Hematopoietic multipotent progenitor cell treated with erythropoietin and hydrocortisone succinate and interleukin-3 and kit ligand, for 17 days (in vitro differentiated cells): Measurements from ENCODE around the gene TMEM120B.

ENCODE experiments used
- DNase-seq: peaks from one replicate; pipeline ENCODE4 v3.0.0-alpha.2; 2015; ENCODE audit warnings: low spot score

TMEM120B gene

GRCh38 chr12:121819212-121819949 is 106.8 kb downstream of the TMEM120B start:
- no peak for DNase-seq

- no peak for DNase-seq
These were observed 107.5 kb downstream of the TMEM120B start for GRCh38 chr12:121820056-121820455.

GRCh38 chr12:121822393-121823100 is 110.0 kb downstream of the TMEM120B start:
- no peak for DNase-seq

GRCh38 chr12:121823101-121823726 is 110.7 kb downstream of the TMEM120B start:
- DNase-seq = no peak

GRCh38 chr12:121823727-121824115 is 111.2 kb downstream of the TMEM120B start:
- DNase-seq = no peak

- no peak for DNase-seq
These were observed 112.5 kb downstream of the TMEM120B start for GRCh38 chr12:121825041-121825523.

- DNase-seq = no peak
These were observed 114.0 kb downstream of the TMEM120B start for GRCh38 chr12:121826318-121827150.

GRCh38 chr12:121827351-121828099 is 115.0 kb downstream of the TMEM120B start:
- no peak for DNase-seq

GRCh38 chr12:121828306-121828705 is 115.8 kb downstream of the TMEM120B start:
- DNase-seq = no peak

GRCh38 chr12:121828826-121829225 is 116.3 kb downstream of the TMEM120B start:
- DNase-seq = no peak

GRCh38 chr12:121829250-121829918 is 116.8 kb downstream of the TMEM120B start:
- no peak for DNase-seq

GRCh38 chr12:121830134-121830533 is 117.6 kb downstream of the TMEM120B start:
- DNase-seq = no peak

- no peak for DNase-seq
These were observed 118.2 kb downstream of the TMEM120B start for GRCh38 chr12:121830588-121831265.
